ENCODE measurements around the gene CRYL1. TPM values are rescaled to one million over a fixed set of nuclear protein-coding genes. Genes with fewer than 3 reads are reported as not detected.

Gene CRYL1
- total and polyA plus RNA-seq, 2 donors = 18.8 to 31.4 TPM

DNA sequence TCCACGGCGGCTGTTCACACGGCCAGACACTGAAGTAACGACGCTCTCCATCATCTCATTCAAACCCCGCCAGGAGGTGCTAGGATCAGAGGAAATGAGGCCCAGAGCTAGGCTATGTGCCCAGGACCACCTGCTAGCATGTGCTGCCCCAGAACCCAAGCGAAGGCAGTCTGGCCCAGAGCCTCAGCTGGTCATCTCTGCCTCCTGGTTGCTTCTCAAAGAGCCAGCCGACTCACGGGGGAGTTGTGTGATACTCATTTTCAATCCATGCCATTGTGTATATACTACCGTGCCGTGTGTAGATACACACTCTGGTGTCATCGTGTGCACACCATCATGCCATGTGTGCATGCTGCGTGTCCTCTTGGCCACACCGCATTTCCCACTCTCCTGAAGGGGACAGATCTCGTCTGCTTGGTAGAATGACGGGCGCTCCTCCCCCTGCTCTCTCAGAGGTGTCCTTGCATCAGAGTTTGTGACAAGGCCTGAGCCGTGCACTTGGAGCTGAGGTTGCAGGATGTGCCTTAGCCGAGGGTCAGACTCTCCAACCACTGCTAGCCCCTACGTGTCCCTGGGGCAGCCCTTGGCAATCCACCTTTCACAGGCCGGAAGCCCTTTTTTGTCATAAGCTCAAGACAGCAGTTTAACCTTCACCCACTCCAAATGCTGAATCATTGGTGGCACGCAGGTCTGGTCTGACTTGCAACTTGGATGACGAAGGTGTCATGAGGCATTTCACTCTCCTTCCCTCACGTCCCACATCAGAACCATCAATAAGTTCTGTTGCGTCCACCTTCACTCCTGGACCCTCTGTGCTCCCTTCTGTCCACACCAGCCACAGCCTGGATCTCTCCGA is 130.4 kb downstream of the CRYL1 start:
- Histone ChIP-seq H3K36me3 (ENCODE audit: insufficient read depth) (no peaks in the 10 kb centered on the region), H3K4me1 (ENCODE audit: insufficient read depth) (no peaks in the 10 kb centered on the region), H3K4me3 (ENCODE audit: low read depth, low read length) (no peak overlapping the region), H3K27ac (ENCODE audit: low read depth) (no peak overlapping the region)
- 88% methylated on average over 26 of the region's 26 CpGs for WGBS
- DNase-seq (ENCODE audit: extremely low spot score) = no peak

DNA sequence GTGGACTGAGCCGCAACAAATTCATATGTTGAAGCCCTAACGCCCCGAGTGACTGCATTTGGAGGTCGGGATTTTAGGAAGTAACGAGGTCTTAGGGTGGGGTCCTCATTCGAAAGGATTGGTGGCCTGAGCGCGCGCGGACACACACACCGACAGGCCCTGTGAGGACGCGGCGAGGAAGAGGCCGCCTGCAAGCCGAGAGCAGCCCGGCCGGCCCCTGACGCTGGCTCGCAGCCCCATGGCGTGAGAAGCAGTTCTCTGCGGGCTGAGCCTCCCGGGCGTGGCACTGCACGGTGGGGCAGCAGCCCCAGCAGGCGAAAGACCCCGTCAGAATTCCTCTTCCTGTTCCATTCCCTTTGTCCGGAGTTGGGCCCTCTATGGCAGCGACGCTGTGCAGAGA is 131.2 kb downstream of the CRYL1 start:
- Histone ChIP-seq H3K36me3 (ENCODE audit: insufficient read depth) (no peaks in the 10 kb centered on the region), H3K27ac (ENCODE audit: low read depth) (no peak overlapping the region), H3K4me1 (ENCODE audit: insufficient read depth) (no peaks in the 10 kb centered on the region), H3K4me3 (ENCODE audit: low read depth, low read length) (no peak overlapping the region)
- 52% methylated on average over 30 of the region's 30 CpGs for WGBS
- DNase-seq (ENCODE audit: extremely low spot score) = no peak

DNA sequence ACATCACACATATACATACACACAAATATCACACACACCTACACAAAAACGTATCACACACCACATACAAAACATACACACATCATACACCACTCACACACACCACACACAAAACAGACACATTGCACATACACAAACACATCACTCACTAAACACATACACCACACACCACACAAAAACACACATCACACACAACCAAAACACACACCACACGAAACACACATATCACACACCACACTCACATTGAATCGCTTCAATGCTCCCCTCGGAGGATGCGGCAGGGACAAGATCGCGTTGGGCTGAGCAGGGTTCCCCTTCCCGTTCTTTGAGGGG is 131.5 kb downstream of the CRYL1 start:
- no peaks in the 10 kb centered on the region for H3K36me3 ChIP-seq (ENCODE audit: insufficient read depth)
- 82% methylated on average over 8 of the region's 8 CpGs for WGBS
- DNase-seq (ENCODE audit: extremely low spot score) = no peak

GRCh38 chr13:20393273-20394168 is 132.1 kb downstream of the CRYL1 start:
- no peaks in the 10 kb centered on the region for H3K4me1 ChIP-seq (ENCODE audit: insufficient read depth)

More for the DNA sequence above, 131.5 kb downstream of the CRYL1 start:
- H3K27ac ChIP-seq (ENCODE audit: low read depth) = no peak overlapping the region
- no peak overlapping the region for H3K4me3 ChIP-seq (ENCODE audit: low read depth, low read length)
- H3K4me1 ChIP-seq (ENCODE audit: insufficient read depth) = no peaks in the 10 kb centered on the region

DNA sequence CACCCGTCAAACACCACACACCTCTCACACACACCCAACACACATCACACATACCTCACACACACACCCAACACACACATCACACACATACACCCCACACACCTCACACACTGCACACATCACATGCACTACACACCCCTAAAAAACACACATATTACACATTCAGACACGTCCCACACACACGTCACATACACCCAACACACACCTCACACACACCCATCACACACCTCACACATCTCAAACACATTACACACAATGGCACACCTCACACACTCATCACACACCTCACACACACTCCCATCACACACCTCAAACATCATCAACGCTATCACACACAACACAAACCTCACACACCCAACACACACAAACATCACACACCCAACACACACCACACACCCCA is 133.1 kb downstream of the CRYL1 start:
- no peaks in the 10 kb centered on the region for H3K36me3 ChIP-seq (ENCODE audit: insufficient read depth)
- no peaks in the 10 kb centered on the region for H3K4me1 ChIP-seq (ENCODE audit: insufficient read depth)
- no peak overlapping the region for H3K4me3 ChIP-seq (ENCODE audit: low read depth, low read length)
- no peak overlapping the region for H3K27ac ChIP-seq (ENCODE audit: low read depth)
- WGBS = 99% methylated on average over 4 of the region's 4 CpGs
- DNase-seq (ENCODE audit: extremely low spot score) = no peak

More at GRCh38 chr13:20393273-20394168, 132.1 kb downstream of the CRYL1 start:
- Histone ChIP-seq H3K36me3 (ENCODE audit: insufficient read depth) (no peaks in the 10 kb centered on the region), H3K27ac (ENCODE audit: low read depth) (no peak overlapping the region), H3K4me3 (ENCODE audit: low read depth, low read length) (no peak overlapping the region)
- DNase-seq (ENCODE audit: extremely low spot score) = no peak
- 98% methylated on average over 10 of the region's 10 CpGs for WGBS

GRCh38 chr13:20391597-20392452 is 133.8 kb downstream of the CRYL1 start:
- no peak overlapping the region for H3K27ac ChIP-seq (ENCODE audit: low read depth)
- no peaks in the 10 kb centered on the region for H3K4me1 ChIP-seq (ENCODE audit: insufficient read depth)
- H3K4me3 ChIP-seq (ENCODE audit: low read depth, low read length) = no peak overlapping the region
- DNase-seq (ENCODE audit: extremely low spot score) = no peak
- 94% methylated on average over 66 of the region's 69 CpGs for WGBS
- no peaks in the 10 kb centered on the region for H3K36me3 ChIP-seq (ENCODE audit: insufficient read depth)

DNA sequence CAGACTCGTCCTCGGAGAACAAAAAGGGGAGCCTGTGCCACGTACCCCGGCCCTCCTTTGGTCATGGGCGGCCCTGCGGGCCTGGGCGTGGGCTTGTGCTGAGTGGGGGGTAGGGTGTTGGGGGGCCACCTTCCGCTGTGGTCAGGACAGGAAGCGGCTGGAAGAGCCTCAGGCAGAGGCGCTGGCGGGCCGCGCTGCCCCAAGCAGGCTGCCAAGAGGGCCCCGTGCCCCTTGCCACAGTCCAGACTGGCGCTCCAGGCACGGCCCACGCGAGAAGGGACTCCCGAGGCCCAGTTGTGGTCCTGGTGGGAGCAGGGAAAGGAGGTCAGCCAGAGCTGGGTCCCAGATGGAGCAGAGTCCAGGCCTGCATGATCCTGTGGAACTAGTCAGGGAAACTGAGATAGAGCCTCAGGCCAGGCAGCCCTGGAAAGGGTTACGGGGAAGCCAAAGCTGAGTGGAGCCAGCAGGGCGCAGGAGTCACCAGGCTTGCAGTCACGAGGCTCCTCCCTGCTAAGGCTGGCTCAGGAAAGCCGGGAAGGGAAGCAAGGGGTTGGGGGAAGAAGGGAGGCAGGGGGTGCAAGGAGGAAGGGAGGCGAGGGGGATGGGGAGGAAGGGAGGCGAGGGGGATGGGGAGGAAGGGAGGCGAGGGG is 135.0 kb downstream of the CRYL1 start:
- no peak for DNase-seq (ENCODE audit: extremely low spot score)
- no peak overlapping the region for H3K27ac ChIP-seq (ENCODE audit: low read depth)
- 90% methylated on average over 26 of the region's 26 CpGs for WGBS
- no peaks in the 10 kb centered on the region for H3K4me1 ChIP-seq (ENCODE audit: insufficient read depth)
- H3K4me3 ChIP-seq (ENCODE audit: low read depth, low read length) = no peak overlapping the region
- no peaks in the 10 kb centered on the region for H3K36me3 ChIP-seq (ENCODE audit: insufficient read depth)

- Histone ChIP-seq H3K4me3 (ENCODE audit: low read depth, low read length) (no peak overlapping the region), H3K36me3 (ENCODE audit: insufficient read depth) (no peaks in the 10 kb centered on the region), H3K4me1 (ENCODE audit: insufficient read depth) (no peaks in the 10 kb centered on the region), H3K27ac (ENCODE audit: low read depth) (no peak overlapping the region)
- WGBS = 74% methylated on average over 13 of the region's 13 CpGs
- DNase-seq (ENCODE audit: extremely low spot score) = no peak
These were observed 135.7 kb downstream of the CRYL1 start for GRCh38 chr13:20389696-20390525.

DNA sequence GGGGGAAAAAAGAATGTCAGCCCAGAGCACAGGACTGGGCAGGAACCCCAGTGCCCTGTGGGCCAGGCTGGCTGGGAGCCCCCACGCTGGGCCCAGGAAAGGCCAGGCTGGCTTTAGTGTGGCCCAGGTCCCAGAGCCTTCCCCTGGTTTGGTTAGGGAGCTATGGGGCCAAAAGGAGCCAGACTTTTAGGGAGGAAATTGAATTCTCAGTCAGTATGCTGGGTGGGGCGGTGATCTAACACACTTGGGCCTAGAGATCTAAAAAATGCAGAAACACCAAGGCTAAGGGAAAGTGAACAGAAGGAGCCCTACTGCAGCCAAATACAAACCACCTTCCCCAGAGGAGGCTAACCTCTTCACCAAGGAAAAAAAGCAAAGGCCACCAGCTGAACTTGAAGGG is 137.5 kb downstream of the CRYL1 start:
- H3K36me3 ChIP-seq (ENCODE audit: insufficient read depth) = no peaks in the 10 kb centered on the region
- H3K4me3 ChIP-seq (ENCODE audit: low read depth, low read length) = no peak overlapping the region
- no peak for DNase-seq (ENCODE audit: extremely low spot score)
- H3K4me1 ChIP-seq (ENCODE audit: insufficient read depth) = no peaks in the 10 kb centered on the region
- H3K27ac ChIP-seq (ENCODE audit: low read depth) = peak overlapping the region; percentile 15
- 83% methylated on average over 2 of the region's 2 CpGs for WGBS

DNA sequence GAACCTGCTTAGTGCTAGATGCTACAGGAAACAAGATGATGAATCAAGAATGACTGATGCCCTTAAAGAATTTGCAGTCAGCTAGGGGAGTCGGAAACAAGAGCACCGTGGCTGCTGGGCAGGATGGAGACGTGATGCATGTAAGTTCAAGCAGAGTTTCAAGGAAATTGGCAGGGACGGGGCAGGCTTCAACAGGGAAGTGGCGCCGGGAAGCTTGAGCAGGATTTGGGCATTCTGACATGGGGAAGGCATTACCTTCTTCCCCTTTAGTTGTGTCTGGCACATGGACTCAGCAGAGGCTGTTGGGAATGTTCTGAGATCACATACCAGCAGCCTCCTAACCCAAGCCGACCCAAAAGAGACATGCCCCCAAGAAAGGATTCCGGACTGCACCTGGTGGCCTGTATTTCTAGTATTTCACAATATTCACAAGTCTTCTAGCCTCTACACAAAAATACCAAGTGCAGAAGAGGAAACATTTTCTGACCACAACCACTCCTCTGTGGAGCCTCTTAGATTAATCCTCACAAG is 138.2 kb downstream of the CRYL1 start:
- no peaks in the 10 kb centered on the region for H3K36me3 ChIP-seq (ENCODE audit: insufficient read depth)
- no peak overlapping the region for H3K27ac ChIP-seq (ENCODE audit: low read depth)
- no peak overlapping the region for H3K4me3 ChIP-seq (ENCODE audit: low read depth, low read length)
- 67% methylated on average over 8 of the region's 8 CpGs for WGBS
- DNase-seq (ENCODE audit: extremely low spot score) = no peak
- H3K4me1 ChIP-seq (ENCODE audit: insufficient read depth) = no peaks in the 10 kb centered on the region

- Histone ChIP-seq H3K4me3 (ENCODE audit: low read depth, low read length) (no peak overlapping the region), H3K4me1 (ENCODE audit: insufficient read depth) (no peaks in the 10 kb centered on the region), H3K36me3 (ENCODE audit: insufficient read depth) (no peaks in the 10 kb centered on the region), H3K27ac (ENCODE audit: low read depth) (no peak overlapping the region)
- no peak for DNase-seq (ENCODE audit: extremely low spot score)
- WGBS = 90% methylated on average over 5 of the region's 5 CpGs
These were observed 138.7 kb downstream of the CRYL1 start for GRCh38 chr13:20387006-20387405.

DNA sequence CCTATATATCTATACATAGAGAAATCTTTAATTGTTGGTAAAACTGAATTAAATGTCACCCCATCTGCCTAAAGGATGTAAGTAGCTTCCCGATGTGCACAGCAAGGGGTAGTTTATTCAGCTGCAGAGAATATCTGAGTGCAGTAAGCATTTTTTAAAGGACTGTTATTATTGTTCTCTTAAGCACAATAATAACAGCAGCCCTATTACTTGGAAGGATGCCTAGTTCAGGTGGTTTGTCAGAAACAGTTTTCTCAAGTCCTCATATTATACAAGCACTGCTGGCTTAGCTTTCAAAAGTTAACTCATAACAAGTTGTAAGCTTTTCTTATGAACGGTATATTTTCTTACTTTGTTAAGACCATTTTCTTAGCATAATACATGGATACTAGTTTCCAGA is 142.6 kb downstream of the CRYL1 start:
- no peaks in the 10 kb centered on the region for H3K4me1 ChIP-seq (ENCODE audit: insufficient read depth)
- no peak overlapping the region for H3K27ac ChIP-seq (ENCODE audit: low read depth)
- no peaks in the 10 kb centered on the region for H3K36me3 ChIP-seq (ENCODE audit: insufficient read depth)
- WGBS = 61% methylated on average over 2 of the region's 2 CpGs
- no peak for DNase-seq (ENCODE audit: extremely low spot score)
- no peak overlapping the region for H3K4me3 ChIP-seq (ENCODE audit: low read depth, low read length)
